Aorta (tissue), 5 donors: Measurements from ENCODE around the gene HLTF. TPM values are rescaled to one million over a fixed set of nuclear protein-coding genes. Genes with fewer than 3 reads are reported as not detected.
A peak's percentile ranks its signal among the peaks of the same experiment; 100 is the strongest.

Experiments
- ATAC-seq: fragments of 200-7000 bp; cut with Tn5 transposase; one replicate; pipeline ENCODE4 v1.9.1; 2022; ENCODE audit warnings: moderate library complexity; ENCODE audit not compliant: low FRiP score
- DNase-seq, 2 donors: peaks; one replicate each; pipeline ENCODE4 v3.0.0-alpha.2; 2020
- H3K27ac ChIP-seq, 2 donors: one replicate each; pipeline ENCODE4 v1.5.1; 2013; ENCODE audit warnings: low read length in 2 of 2, mild to moderate bottlenecking in 2 of 2, moderate library complexity in 2 of 2, control low read depth in 1 of 2, inconsistent platforms in 1 of 2, low read depth in 1 of 2
- H3K27me3 ChIP-seq, 2 donors: one replicate each; pipeline ENCODE4 v1.6.1; 2013; ENCODE audit warnings: control low read depth in 1 of 2, low read length in 1 of 2, mild to moderate bottlenecking in 1 of 2, moderate library complexity in 1 of 2; ENCODE audit not compliant: insufficient read depth in 2 of 2, control insufficient read depth in 1 of 2
- H3K36me3 ChIP-seq, 2 donors: one replicate each; pipeline ENCODE4 v1.6.1; 2013; ENCODE audit warnings: control low read depth in 1 of 2, low read length in 1 of 2, mild to moderate bottlenecking in 1 of 2; ENCODE audit not compliant: insufficient read depth in 2 of 2, control insufficient read depth in 1 of 2
- H3K4me1 ChIP-seq, 2 donors: one replicate each; pipeline ENCODE4 v1.6.1; 2013; ENCODE audit warnings: low read length in 2 of 2, control low read depth in 1 of 2, mild to moderate bottlenecking in 1 of 2, moderate library complexity in 1 of 2; ENCODE audit not compliant: insufficient read depth in 2 of 2, control insufficient read depth in 1 of 2
- H3K4me3 ChIP-seq, 2 donors: one replicate each; pipeline ENCODE4 v1.5.1; 2013; ENCODE audit warnings: low read length in 2 of 2, control low read depth in 1 of 2, mild to moderate bottlenecking in 1 of 2
- H3K9me3 ChIP-seq: one replicate; pipeline ENCODE4 v1.6.1; 2013; ENCODE audit warnings: mild to moderate bottlenecking, low read length; ENCODE audit not compliant: control insufficient read depth
- WGBS, 2 donors: extraction: QIAGEN DNeasy Blood & Tissue Kit; methylation state at CpG; one replicate each; pipeline ENCODE4 v1.1.7; 2013; 5-methylcytosine and 5-hydroxymethylcytosine counted together
- intact Hi-C, 2 donors: fragments of 100-400 bp; cut with DNase I; formaldehyde crosslinking; loops; one replicate each; pipeline versions ENCODE4 v1.14.2 to v1.15.0; 2022
- polyA plus RNA-seq, 2 donors: library from polyadenylated mRNA; stranded (reverse); fragments of 200-250 nt; gene quantifications; one replicate each; pipeline ENCODE4 v1.2.3, GENCODE V29; 2013
- total RNA-seq, 2 donors: library from RNA; stranded (reverse); fragmentation: NEBNext Ultra II Directional; extraction: Animal tissue kit (Norgen Biotek cat#: 25700); gene quantifications; one replicate each; pipeline ENCODE4 v1.2.1, GENCODE V29; 2021
- donor health status: healthy with polysubstance abuse.
- donor health status: Bipolar disorder and iron deficiency.
- donor health status: DM: no; HTN: no; CAD: no.
- donor health status: DM: no; HTN: no; CAD: no.
- donor health status: DM: yes; HTN: yes; CAD: no.

Gene HLTF
- total and polyA plus RNA-seq, 4 donors = 4.4 to 30.1 (median 19.9) TPM

DNA sequence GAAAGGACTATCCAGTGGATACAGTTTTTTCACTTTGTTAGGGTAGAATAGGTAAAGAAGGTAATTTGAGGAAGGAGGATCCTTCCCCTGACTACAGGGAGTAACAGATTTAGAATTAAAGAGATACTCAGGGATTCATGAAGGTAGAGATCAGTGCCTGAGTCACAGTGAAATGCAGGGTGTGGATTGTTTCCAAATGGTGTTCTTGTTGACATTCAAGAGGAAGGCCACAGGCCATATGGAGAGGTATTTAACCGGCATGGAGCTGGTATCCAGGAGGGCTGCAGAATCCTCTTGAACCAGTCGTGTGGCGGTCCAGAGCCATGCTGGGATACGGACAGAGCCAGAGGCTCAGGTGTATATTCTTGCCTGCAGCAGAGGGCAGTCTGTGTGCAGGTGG lies 66.8 kb downstream of the HLTF start:
- Histone ChIP-seq H3K27ac (peak overlapping the region; percentile 46 to 49), H3K4me3 (no peak overlapping the region), H3K4me1 (peaks cover 2 to 7% of the 10 kb centered on the region in 2 donors), H3K9me3 (no peaks in the 10 kb centered on the region), H3K36me3 (peaks cover 0 to 2% of the 10 kb centered on the region in 2 donors), H3K27me3 (no peaks in the 10 kb centered on the region)
- intact Hi-C loops = loop anchor here (5.0 to 10.0 kb wide), 2 partner anchors 47 to 65 kb away; no protein-coding TSS in a partner anchor
- ATAC-seq = no peak
- 69 to 73% methylated on average over 4 of the region's 4 CpGs for WGBS, 2 donors
- no peak for DNase-seq

DNA sequence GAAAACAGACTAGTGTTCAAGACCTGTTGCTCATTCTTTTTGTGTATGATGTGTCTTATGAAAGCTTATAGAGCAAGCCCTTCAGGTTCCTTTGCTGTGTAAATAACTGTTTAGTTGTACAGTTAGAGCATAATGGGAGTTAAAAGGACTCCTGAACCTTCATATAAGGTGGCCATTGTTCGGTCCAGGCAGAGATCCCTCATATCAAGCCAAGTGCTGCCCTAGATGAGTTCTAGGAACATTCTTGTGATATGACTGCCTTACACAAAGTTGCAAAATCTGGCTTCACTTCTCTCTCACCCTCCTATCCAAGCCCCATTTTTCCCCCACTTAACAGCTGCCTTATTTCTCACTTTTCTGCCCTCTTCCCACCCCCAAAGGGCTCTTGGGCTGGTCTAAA lies 68.1 kb downstream of the HLTF start:
- intact Hi-C loops = loop anchor here (5.0 to 10.0 kb wide), 2 partner anchors 46 to 63 kb away; no protein-coding TSS in a partner anchor

GRCh38 chr3:149016669-149017541 lies 69.4 kb downstream of the HLTF start:
- no peak overlapping the region for H3K4me3 ChIP-seq
- DNase-seq = no peak
- 31 to 36% methylated on average over 9 of the region's 9 CpGs for WGBS, 2 donors
- H3K27ac ChIP-seq = peak overlapping the region; percentile 28 to 50
- H3K9me3 ChIP-seq = no peaks in the 10 kb centered on the region
- no peaks in the 10 kb centered on the region for H3K27me3 ChIP-seq
- peaks cover 2 to 6% of the 10 kb centered on the region in 2 donors for H3K4me1 ChIP-seq
- peak; percentile 62 for ATAC-seq
- H3K36me3 ChIP-seq = peaks cover 0 to 2% of the 10 kb centered on the region in 2 donors
- intact Hi-C loops = loop anchor here (5.0 to 10.0 kb wide), 2 partner anchors 45 to 62 kb away; no protein-coding TSS in a partner anchor

More for the DNA sequence above, 68.1 kb downstream of the HLTF start:
- Histone ChIP-seq H3K9me3 (no peaks in the 10 kb centered on the region), H3K27ac (peak overlapping the region; percentile 80 to 92), H3K4me3 (no peak overlapping the region), H3K4me1 (peaks cover 2 to 7% of the 10 kb centered on the region in 2 donors), H3K36me3 (peaks cover 0 to 2% of the 10 kb centered on the region in 2 donors), H3K27me3 (no peaks in the 10 kb centered on the region)
- 0 to 18% methylated on average over 1 of the region's 1 CpG for WGBS, 2 donors
- no peak for ATAC-seq
- DNase-seq = no peak

- DNase-seq (no peak), ATAC-seq (no peak)
- Histone ChIP-seq H3K9me3 (no peaks in the 10 kb centered on the region), H3K4me1 (peaks cover 2 to 4% of the 10 kb centered on the region in 2 donors), H3K4me3 (no peak overlapping the region), H3K27ac (peak overlapping the region; percentile 50 to 64), H3K27me3 (no peaks in the 10 kb centered on the region), H3K36me3 (no peaks in the 10 kb centered on the region)
- intact Hi-C loops = loop anchor here (5.0 to 10.0 kb wide), 2 partner anchors 44 to 61 kb away; no protein-coding TSS in a partner anchor
- WGBS, 2 donors = 83 to 87% methylated on average over 1 to 2 of the region's 2 CpGs
These were observed 70.1 kb downstream of the HLTF start for GRCh38 chr3:149016242-149016641.

- no peaks in the 10 kb centered on the region for H3K36me3 ChIP-seq
- no peak overlapping the region for H3K4me3 ChIP-seq
- H3K4me1 ChIP-seq = peaks cover 2 to 4% of the 10 kb centered on the region in 2 donors
- intact Hi-C loops = loop anchor here (5.0 to 10.0 kb wide), 2 partner anchors 43 to 61 kb away; no protein-coding TSS in a partner anchor
- whole genome bisulfite sequencing, 2 donors = 45 to 54% methylated on average over 3 of the region's 3 CpGs
- H3K27ac ChIP-seq = peak overlapping the region; percentile 18 to 73
- H3K9me3 ChIP-seq = no peaks in the 10 kb centered on the region
- DNase-seq (no peak), ATAC-seq (no peak)
- H3K27me3 ChIP-seq = no peaks in the 10 kb centered on the region
These were observed 70.9 kb downstream of the HLTF start for GRCh38 chr3:149015393-149015792.

GRCh38 chr3:149013726-149014125 lies 72.6 kb downstream of the HLTF start:
- H3K4me1 ChIP-seq = no peaks in the 10 kb centered on the region
- peak overlapping the region; percentile 31 to 84 for H3K27ac ChIP-seq
- intact Hi-C loops = loop anchor here in 1 of 2 donors (10.0 kb wide), 1 partner anchor 59 kb away; no protein-coding TSS in a partner anchor
- H3K4me3 ChIP-seq = no peak overlapping the region
- no peak for DNase-seq
- H3K9me3 ChIP-seq = no peaks in the 10 kb centered on the region
- 5 to 9% methylated on average over 6 of the region's 6 CpGs for WGBS, 2 donors
- H3K27me3 ChIP-seq = no peaks in the 10 kb centered on the region
- H3K36me3 ChIP-seq = peaks cover 2 to 5% of the 10 kb centered on the region in 2 donors
- peak; percentile 49 for ATAC-seq

DNA sequence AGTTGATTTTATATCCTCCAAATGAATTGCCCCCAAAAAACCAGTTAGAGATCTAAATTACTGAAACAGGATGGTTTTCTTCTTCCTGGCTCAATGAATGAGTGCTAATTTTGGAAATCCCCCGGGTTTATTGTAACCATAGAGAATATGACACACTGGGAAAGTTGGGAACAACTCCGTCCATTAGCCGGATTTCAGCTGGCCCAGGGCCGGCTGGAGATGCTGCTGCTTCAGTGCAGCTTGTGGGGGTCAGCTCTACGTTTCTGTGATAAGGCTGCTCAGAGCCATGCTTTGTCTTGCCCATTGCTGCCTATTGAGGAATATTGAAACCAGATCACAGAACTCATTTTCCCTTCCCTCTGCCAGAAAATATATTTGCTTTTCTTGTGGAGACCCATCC lies 74.7 kb downstream of the HLTF start:
- Histone ChIP-seq H3K36me3 (peaks cover 2 to 5% of the 10 kb centered on the region in 2 donors), H3K4me1 (no peaks in the 10 kb centered on the region), H3K4me3 (no peak overlapping the region), H3K27me3 (no peaks in the 10 kb centered on the region), H3K9me3 (no peaks in the 10 kb centered on the region), H3K27ac (peak overlapping the region in 1 of 2 donors; percentile 14)
- ATAC-seq (peak; percentile 70), DNase-seq (peak in 1 of 2 donors; percentile 60)
- WGBS, 2 donors = 1 to 5% methylated on average over 5 of the region's 5 CpGs
- intact Hi-C loops = loop anchor here in 1 of 2 donors (10.0 kb wide), 1 partner anchor 57 kb away; no protein-coding TSS in a partner anchor

DNA sequence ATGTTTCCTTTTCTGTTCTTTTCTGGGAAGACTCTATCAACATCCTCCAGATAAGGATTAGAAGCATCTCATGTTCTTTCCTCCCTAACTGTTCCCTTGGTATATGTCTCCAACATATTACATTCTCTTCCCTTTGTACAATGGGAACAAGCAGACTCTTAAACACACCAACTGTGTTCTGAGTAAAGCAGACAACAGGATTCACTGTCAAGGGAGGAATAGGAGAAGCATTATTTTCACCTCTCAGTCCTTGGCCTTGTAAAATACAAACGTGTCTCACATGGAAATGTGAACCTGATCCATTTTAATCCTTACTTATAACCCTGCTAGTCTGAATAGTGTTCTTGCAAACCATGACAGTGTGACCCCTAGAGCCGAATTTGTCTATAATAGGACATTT lies 75.4 kb downstream of the HLTF start:
- H3K4me1 ChIP-seq = no peaks in the 10 kb centered on the region
- H3K27me3 ChIP-seq = no peaks in the 10 kb centered on the region
- no peak overlapping the region for H3K27ac ChIP-seq
- H3K4me3 ChIP-seq = no peak overlapping the region
- H3K9me3 ChIP-seq = no peaks in the 10 kb centered on the region
- no peak for ATAC-seq
- no peak for DNase-seq
- intact Hi-C loops = loop anchor here in 1 of 2 donors (10.0 kb wide), 1 partner anchor 56 kb away; no protein-coding TSS in a partner anchor
- peaks cover 2 to 5% of the 10 kb centered on the region in 2 donors for H3K36me3 ChIP-seq
- 33 to 37% methylated on average over 2 of the region's 2 CpGs for WGBS, 2 donors
